Uterus (tissue), 2 donors: Measurements from ENCODE around the gene SLC2A11.

Source experiments
- POLR2A ChIP-seq, 2 donors: fragments of 450-650 bp; IDR thresholded peaks; one replicate each; pipeline ENCODE4 v1.6.1; 2016; ENCODE audit warnings: antibody characterized with exemption in 2 of 2, mild to moderate bottlenecking in 1 of 2, moderate library complexity in 1 of 2
- TF ChIP-seq, protein P1 (sequence below), 4 experiments: fragments of 200-600 bp in 2 of 4; fragments of 450-650 bp in 2 of 4; sonication (generic) in 2 of 4; IDR thresholded peaks; one replicate each; pipeline ENCODE4 v1.5.1; 2016 to 2019; ENCODE audit warnings: antibody characterized with exemption in 4 of 4, mild to moderate bottlenecking in 2 of 4, moderate library complexity in 1 of 4

- TF ChIP-seq, protein P1, sequence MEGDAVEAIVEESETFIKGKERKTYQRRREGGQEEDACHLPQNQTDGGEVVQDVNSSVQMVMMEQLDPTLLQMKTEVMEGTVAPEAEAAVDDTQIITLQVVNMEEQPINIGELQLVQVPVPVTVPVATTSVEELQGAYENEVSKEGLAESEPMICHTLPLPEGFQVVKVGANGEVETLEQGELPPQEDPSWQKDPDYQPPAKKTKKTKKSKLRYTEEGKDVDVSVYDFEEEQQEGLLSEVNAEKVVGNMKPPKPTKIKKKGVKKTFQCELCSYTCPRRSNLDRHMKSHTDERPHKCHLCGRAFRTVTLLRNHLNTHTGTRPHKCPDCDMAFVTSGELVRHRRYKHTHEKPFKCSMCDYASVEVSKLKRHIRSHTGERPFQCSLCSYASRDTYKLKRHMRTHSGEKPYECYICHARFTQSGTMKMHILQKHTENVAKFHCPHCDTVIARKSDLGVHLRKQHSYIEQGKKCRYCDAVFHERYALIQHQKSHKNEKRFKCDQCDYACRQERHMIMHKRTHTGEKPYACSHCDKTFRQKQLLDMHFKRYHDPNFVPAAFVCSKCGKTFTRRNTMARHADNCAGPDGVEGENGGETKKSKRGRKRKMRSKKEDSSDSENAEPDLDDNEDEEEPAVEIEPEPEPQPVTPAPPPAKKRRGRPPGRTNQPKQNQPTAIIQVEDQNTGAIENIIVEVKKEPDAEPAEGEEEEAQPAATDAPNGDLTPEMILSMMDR (IDR thresholded peaks at IDR 0.05) = no peak
- no peak for TF ChIP-seq POLR2A (IDR thresholded peaks at IDR 0.05)
These were observed 24.5 kb upstream of the SLC2A11 start for GRCh38 chr22:23833017-23833751.
